PC-9 (cell line): ENCODE data around the gene CDK17. TPM values are rescaled to one million over a fixed set of nuclear protein-coding genes. Genes with fewer than 3 reads are reported as not detected.

Experiments used
- BruUV-seq: library from RNA; stranded (reverse); fragments of 400-500 nt; replicated peaks from 2 replicates; lab custom pipeline; 2021; lab: Mats Ljungman, UMichigan
- CTCF ChIA-PET: fragments of 300-600 bp; sonication (Branson Sonifier 250); formaldehyde crosslinking; loops from one replicate; lab custom pipeline; 2022; ENCODE audit warnings: antibody characterized with exemption; lab: Charles Lee
- POLR2A ChIA-PET: fragments of 300-600 bp; sonication (Branson Sonifier 250); formaldehyde crosslinking; loops from one replicate; lab custom pipeline; 2022; ENCODE audit warnings: antibody characterized with exemption; ENCODE audit not compliant: unreplicated experiment; lab: Charles Lee
- DNase-seq, 2 experiments: peaks; one replicate each; pipeline versions ENCODE4 v3.0.0 to v3.0.0-alpha.2; 2015 to 2022; ENCODE audit warnings: mixed read lengths in 1 of 2
- H2AFZ ChIP-seq: fragments of 200-600 bp; sonication (generic); 2 replicates; pipeline ENCODE4 v1.8.1; 2017; ENCODE audit warnings: antibody characterized with exemption
- H3F3A ChIP-seq: fragments of 200-600 bp; sonication (generic); 2 replicates; pipeline ENCODE4 v1.8.1; 2017; ENCODE audit warnings: antibody characterized with exemption, mild to moderate bottlenecking, low read depth; ENCODE audit not compliant: insufficient read depth
- H3K27ac ChIP-seq: fragments of 200-600 bp; sonication (generic); 2 replicates; pipeline ENCODE4 v1.6.1; 2016; ENCODE audit warnings: mixed run types
- H3K27me3 ChIP-seq: fragments of 200-600 bp; sonication (generic); 2 replicates; pipeline ENCODE4 v1.6.1; 2016; ENCODE audit warnings: low read depth, mixed run types; ENCODE audit not compliant: insufficient read depth
- H3K36me3 ChIP-seq: fragments of 200-600 bp; sonication (generic); 2 replicates; pipeline ENCODE4 v1.6.1; 2016; ENCODE audit warnings: low read depth, mixed run types
- H3K4me1 ChIP-seq: fragments of 200-600 bp; sonication (generic); replicated peaks from 2 replicates; pipeline ENCODE4 v1.6.1; 2016; ENCODE audit warnings: mixed run types; ENCODE audit not compliant: insufficient read depth
- H3K4me2 ChIP-seq: fragments of 200-600 bp; sonication (generic); 2 replicates; pipeline ENCODE4 v1.6.1; 2017; ENCODE audit warnings: mixed run types
- H3K4me3 ChIP-seq: fragments of 200-600 bp; sonication (generic); 2 replicates; pipeline ENCODE4 v1.6.1; 2016; ENCODE audit warnings: mixed run types
- H3K79me2 ChIP-seq: fragments of 200-600 bp; sonication (generic); 2 replicates; pipeline ENCODE4 v1.6.1; 2017; ENCODE audit warnings: low read depth, mixed run types
- H3K9me2 ChIP-seq: fragments of 200-600 bp; sonication (generic); 2 replicates; pipeline ENCODE4 v1.8.1; 2017; ENCODE audit warnings: mild to moderate bottlenecking; ENCODE audit not compliant: insufficient read depth
- H3K9me3 ChIP-seq: fragments of 200-600 bp; sonication (generic); 2 replicates; pipeline ENCODE4 v1.8.1; 2016; ENCODE audit warnings: low read depth; ENCODE audit not compliant: insufficient read depth
- H4K20me1 ChIP-seq: fragments of 200-600 bp; sonication (generic); 2 replicates; pipeline ENCODE4 v1.8.1; 2017; ENCODE audit not compliant: insufficient read depth
- CTCF ChIP-seq: fragments of 200-600 bp; sonication (generic); conservative IDR thresholded peaks from 2 replicates; pipeline ENCODE4 v1.6.1; 2017; ENCODE audit warnings: mixed run types, antibody characterized with exemption, mild to moderate bottlenecking, moderate library complexity
- EZH2 ChIP-seq: fragments of 200-600 bp; sonication (generic); IDR thresholded peaks from 2 replicates; pipeline ENCODE4 v1.8.0; 2017; ENCODE audit warnings: antibody characterized with exemption, low read depth
- intact Hi-C: fragments of 100-400 bp; cut with micrococcal nuclease; formaldehyde crosslinking; loops from one replicate; pipeline ENCODE4 v1.10.0; 2022; ENCODE audit not compliant: unreplicated experiment
- total RNA-seq: library from RNA; stranded (reverse); gene quantifications from 2 replicates; pipeline ENCODE4 v1.2.3, GENCODE V29; 2021

The CDK17 gene
- total RNA-seq, 1 experiment from 2014 or later, result 29.0 TPM

DNA sequence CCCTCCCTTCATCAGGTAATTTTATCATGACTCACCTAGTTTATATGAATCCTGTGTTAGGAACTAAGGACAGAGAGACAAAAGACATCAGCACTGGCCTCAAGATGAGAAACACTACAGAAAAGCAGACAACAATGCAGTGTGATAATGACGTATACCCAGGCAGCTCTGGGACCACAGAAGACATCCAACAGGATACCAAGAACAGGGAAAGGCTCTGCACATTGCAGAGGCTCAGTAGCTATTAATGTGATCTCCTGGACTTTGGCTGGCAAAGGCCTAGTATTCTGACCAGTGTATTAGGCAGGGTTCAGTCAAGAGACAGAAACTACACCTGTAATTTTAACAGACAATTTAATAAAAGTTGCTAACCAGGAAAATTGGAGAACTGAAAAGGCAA lies 39.7 kb downstream of the CDK17 start:
- intact Hi-C loops, result no loop called here
- peaks cover 22% of the 10 kb centered on the region; the same call in 1 of the 2 replicates for H3K4me1 ChIP-seq
- H3K9me3 ChIP-seq, result peaks cover 5% of the 10 kb centered on the region; the same call in 1 of the 2 replicates
- no peak overlapping the region; the same call in 1 of the 2 replicates for H3K27ac ChIP-seq
- ChIA-PET CTCF (interaction anchor here (0.7 kb wide), 1 partner anchor 627 kb away, joined by 3 read pairs; no protein-coding TSS in a partner anchor), POLR2A (no interaction called here)
- peaks cover 26% of the 10 kb centered on the region for H3F3A ChIP-seq
- H3K27me3 ChIP-seq, result no peaks in the 10 kb centered on the region
- BruUV-seq, result no TSS peak
- H4K20me1 ChIP-seq, result peaks cover 38% of the 10 kb centered on the region
- H3K79me2 ChIP-seq, result peaks cover 95% of the 10 kb centered on the region
- H2AFZ ChIP-seq, result no peak overlapping the region
- H3K4me3 ChIP-seq, result no peak overlapping the region
- TF ChIP-seq CTCF (no peak), EZH2 (no peak)
- H3K36me3 ChIP-seq, result no peaks in the 10 kb centered on the region
- H3K9me2 ChIP-seq, result no peaks in the 10 kb centered on the region
- no peak for DNase-seq
- no peak overlapping the region for H3K4me2 ChIP-seq

GRCh38 chr12:96359328-96359727 lies 40.9 kb downstream of the CDK17 start:
- Histone ChIP-seq H3K36me3 (no peaks in the 10 kb centered on the region), H4K20me1 (peaks cover 44% of the 10 kb centered on the region), H3K79me2 (peaks cover 96% of the 10 kb centered on the region), H3F3A (peaks cover 34% of the 10 kb centered on the region), H3K4me3 (no peak overlapping the region), H3K9me3 (peaks cover 5% of the 10 kb centered on the region; the same call in 1 of the 2 replicates), H3K9me2 (no peaks in the 10 kb centered on the region), H3K4me2 (no peak overlapping the region), H3K27me3 (no peaks in the 10 kb centered on the region), H2AFZ (no peak overlapping the region), H3K27ac (no peak overlapping the region), H3K4me1 (peaks cover 17% of the 10 kb centered on the region; the same call in 1 of the 2 replicates)
- ChIA-PET CTCF (no interaction called here), POLR2A (no interaction called here)
- no peak for DNase-seq
- intact Hi-C loops, result no loop called here
- no TSS peak for BruUV-seq
- TF ChIP-seq EZH2, result no peak
- no peak for TF ChIP-seq CTCF

GRCh38 chr12:96356831-96357230 lies 43.4 kb downstream of the CDK17 start:
- Histone ChIP-seq H3K9me3 (no peaks in the 10 kb centered on the region), H4K20me1 (peaks cover 57% of the 10 kb centered on the region), H3K27ac (no peak overlapping the region), H3F3A (peaks cover 38% of the 10 kb centered on the region), H3K36me3 (no peaks in the 10 kb centered on the region), H3K79me2 (peaks cover 96% of the 10 kb centered on the region), H3K4me3 (no peak overlapping the region), H3K4me2 (no peak overlapping the region), H2AFZ (no peak overlapping the region), H3K9me2 (no peaks in the 10 kb centered on the region), H3K4me1 (no peaks in the 10 kb centered on the region), H3K27me3 (no peaks in the 10 kb centered on the region)
- no peak for DNase-seq
- no TSS peak for BruUV-seq
- intact Hi-C loops, result no loop called here
- CTCF ChIA-PET, result no interaction called here
- no peak for TF ChIP-seq CTCF
- no peak for TF ChIP-seq EZH2
- POLR2A ChIA-PET, result interaction anchor here (0.6 kb wide), 1 partner anchor 75 kb away, joined by 6 read pairs; no protein-coding TSS in a partner anchor
